Neural crest cell (in vitro differentiated cells): ENCODE data around the gene SYNRG. TPM values are rescaled to one million over a fixed set of nuclear protein-coding genes. Genes with fewer than 3 reads are reported as not detected.

Experiments
- DNase-seq: peaks from one replicate; pipeline ENCODE4 v3.0.0; 2021; ENCODE audit warnings: low read depth, mixed read lengths, low spot score
- H3K27ac Mint-ChIP-seq: one replicate; pipeline ENCODE4 v1.8.0; 2021; ENCODE audit warnings: mild to moderate bottlenecking, mixed read lengths; ENCODE audit not compliant: unreplicated experiment
- H3K27me3 Mint-ChIP-seq: 2 replicates; pipeline ENCODE4 v1.8.0; 2021; ENCODE audit warnings: low read depth, mild to moderate bottlenecking, mixed read lengths
- H3K36me3 Mint-ChIP-seq: 2 replicates; pipeline ENCODE4 v1.8.0; 2021; ENCODE audit warnings: low read depth, mild to moderate bottlenecking, mixed read lengths
- H3K4me1 Mint-ChIP-seq: 2 replicates; pipeline ENCODE4 v1.8.0; 2021; ENCODE audit warnings: mixed read lengths
- H3K4me3 Mint-ChIP-seq: one replicate; pipeline ENCODE4 v1.8.0; 2021; ENCODE audit warnings: mild to moderate bottlenecking, mixed read lengths
- H3K9me3 Mint-ChIP-seq: 2 replicates; pipeline ENCODE4 v1.8.0; 2021; ENCODE audit warnings: mixed read lengths
- microRNA-seq: library from miRNA; unstranded; fragments of <30 nt; microRNA quantifications from one replicate; pipeline ENCODE4, GENCODE V29; 2020
- total RNA-seq: library from RNA; stranded (reverse); gene quantifications from 2 replicates; pipeline ENCODE4 v1.2.1, GENCODE V29; 2021
- TF ChIP-seq, protein P1 (sequence below): fragments of 200-600 bp; sonication (generic); conservative IDR thresholded peaks from 2 replicates; pipeline ENCODE4 v1.5.0; 2021; ENCODE audit warnings: antibody characterized with exemption, mild to moderate bottlenecking

SYNRG gene
- total RNA-seq, 1 donor from 2014 or later = 43.0 TPM

DNA sequence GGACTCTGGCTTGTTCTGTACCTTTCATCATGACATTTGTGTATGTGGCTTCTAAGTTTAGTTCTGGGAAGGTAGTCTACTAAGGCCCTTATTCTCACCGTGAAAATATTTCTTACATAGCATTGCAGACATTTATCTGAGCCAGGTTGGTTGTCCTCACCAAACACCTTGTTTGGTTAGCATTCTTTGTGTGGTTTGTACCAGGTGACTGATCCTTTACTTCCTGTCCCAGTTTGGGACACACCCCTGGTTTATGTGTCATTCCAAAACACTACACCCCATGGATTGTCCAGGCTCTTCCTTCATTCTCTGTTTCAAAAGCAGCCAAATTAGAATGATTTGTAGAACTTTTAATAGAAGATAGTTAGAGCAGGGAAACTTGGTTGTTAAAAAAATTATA, 142.7 kb downstream of the SYNRG start:
- no peaks in the 10 kb centered on the region for H3K9me3 Mint-ChIP-seq
- TF ChIP-seq, protein P1, sequence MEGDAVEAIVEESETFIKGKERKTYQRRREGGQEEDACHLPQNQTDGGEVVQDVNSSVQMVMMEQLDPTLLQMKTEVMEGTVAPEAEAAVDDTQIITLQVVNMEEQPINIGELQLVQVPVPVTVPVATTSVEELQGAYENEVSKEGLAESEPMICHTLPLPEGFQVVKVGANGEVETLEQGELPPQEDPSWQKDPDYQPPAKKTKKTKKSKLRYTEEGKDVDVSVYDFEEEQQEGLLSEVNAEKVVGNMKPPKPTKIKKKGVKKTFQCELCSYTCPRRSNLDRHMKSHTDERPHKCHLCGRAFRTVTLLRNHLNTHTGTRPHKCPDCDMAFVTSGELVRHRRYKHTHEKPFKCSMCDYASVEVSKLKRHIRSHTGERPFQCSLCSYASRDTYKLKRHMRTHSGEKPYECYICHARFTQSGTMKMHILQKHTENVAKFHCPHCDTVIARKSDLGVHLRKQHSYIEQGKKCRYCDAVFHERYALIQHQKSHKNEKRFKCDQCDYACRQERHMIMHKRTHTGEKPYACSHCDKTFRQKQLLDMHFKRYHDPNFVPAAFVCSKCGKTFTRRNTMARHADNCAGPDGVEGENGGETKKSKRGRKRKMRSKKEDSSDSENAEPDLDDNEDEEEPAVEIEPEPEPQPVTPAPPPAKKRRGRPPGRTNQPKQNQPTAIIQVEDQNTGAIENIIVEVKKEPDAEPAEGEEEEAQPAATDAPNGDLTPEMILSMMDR = no peak
- no peaks in the 10 kb centered on the region for H3K27me3 Mint-ChIP-seq
- H3K27ac Mint-ChIP-seq = no peak overlapping the region
- peaks cover 7% of the 10 kb centered on the region for H3K36me3 Mint-ChIP-seq
- H3K4me1 Mint-ChIP-seq = no peaks in the 10 kb centered on the region
- no peak overlapping the region for H3K4me3 Mint-ChIP-seq
- DNase-seq = no peak

DNA sequence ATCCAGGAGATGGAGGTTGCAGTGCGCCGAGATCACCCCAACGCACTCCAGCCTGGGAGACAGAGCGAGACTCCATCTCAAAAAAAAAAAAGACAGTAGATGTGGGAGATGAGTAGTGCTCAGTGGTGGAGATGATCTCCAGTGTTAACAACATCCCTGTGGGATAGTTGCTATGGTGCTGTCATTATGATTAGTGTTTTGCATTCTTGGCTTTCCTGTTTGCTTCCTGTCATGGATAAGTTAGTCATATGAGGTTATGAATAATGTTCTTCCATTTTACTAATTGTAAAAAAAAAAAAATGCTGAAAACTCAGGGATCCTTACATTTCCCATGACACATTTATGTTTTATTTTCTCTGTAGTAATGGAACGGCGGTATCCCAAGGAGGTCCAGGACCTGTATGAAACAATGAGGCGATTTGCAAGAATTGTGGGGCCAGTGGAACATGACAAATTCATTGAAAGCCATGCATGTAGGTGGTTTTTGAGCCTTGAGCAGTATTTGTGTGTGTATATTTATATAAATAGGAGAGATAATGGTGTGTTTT, 144.1 kb downstream of the SYNRG start:
- no peak overlapping the region for H3K4me3 Mint-ChIP-seq
- DNase-seq = no peak
- no peaks in the 10 kb centered on the region for H3K4me1 Mint-ChIP-seq
- peaks cover 3% of the 10 kb centered on the region for H3K36me3 Mint-ChIP-seq
- no peaks in the 10 kb centered on the region for H3K9me3 Mint-ChIP-seq
- H3K27me3 Mint-ChIP-seq = no peaks in the 10 kb centered on the region
- TF ChIP-seq, protein P1 = no peak
- H3K27ac Mint-ChIP-seq = no peak overlapping the region

Small RNA genes within 50 kb of the gene (microRNA-seq; reads per million reads assigned to microRNA genes)
- gene MIR378J = not detected

Other genes with a start within 250 kb of the SYNRG start
- gene C17orf78, start 233.4 kb downstream of the SYNRG start, total RNA-seq = not detected in 2 replicates
- gene ACACA, start 202.6 kb downstream of the SYNRG start, total RNA-seq = 193 and 211 TPM in 2 replicates
- gene TADA2A, start 202.5 kb downstream of the SYNRG start, total RNA-seq = 31.0 and 36.5 TPM in 2 replicates
- 21.0 and 21.5 TPM in 2 replicates for gene DUSP14, start 119.5 kb downstream of the SYNRG start, total RNA-seq
- gene DDX52, start 34.0 kb upstream of the SYNRG start, total RNA-seq = 56.4 and 58.0 TPM in 2 replicates
- gene HNF1B, start 135.6 kb upstream of the SYNRG start, total RNA-seq = not detected in 2 replicates